ENCODE results near the gene CTNNA3.

CTNNA3 gene

GRCh38 chr10:66283874-66284464, 1412.0 kb downstream of the CTNNA3 start:
- no peak overlapping the region for H3K9ac ChIP-seq (ENCODE audit: low read length)
- H3K36me3 ChIP-seq (ENCODE audit: control insufficient read depth, insufficient read depth, low read length, severe bottlenecking) = no peaks in the 10 kb centered on the region
- DNase-seq (ENCODE audit: low read depth) = no peak
- H3K27me3 ChIP-seq (replicated peaks; ENCODE audit: control insufficient read depth, insufficient read depth, low read length) = no peaks in the 10 kb centered on the region
- H3K4me1 ChIP-seq (ENCODE audit: control insufficient read depth, insufficient read depth, low read length) = no peaks in the 10 kb centered on the region
- no peaks in the 10 kb centered on the region for H3K9me3 ChIP-seq (ENCODE audit: control insufficient read depth, low read length)
- H3K4me3 ChIP-seq (ENCODE audit: low read length) = no peak overlapping the region

GRCh38 chr10:66283064-66283463, 1412.9 kb downstream of the CTNNA3 start:
- Histone ChIP-seq H3K9ac (ENCODE audit: low read length) (no peak overlapping the region), H3K4me3 (ENCODE audit: low read length) (no peak overlapping the region), H3K36me3 (ENCODE audit: control insufficient read depth, insufficient read depth, low read length, severe bottlenecking) (no peaks in the 10 kb centered on the region), H3K27me3 (replicated peaks; ENCODE audit: control insufficient read depth, insufficient read depth, low read length) (no peaks in the 10 kb centered on the region), H3K9me3 (ENCODE audit: control insufficient read depth, low read length) (no peaks in the 10 kb centered on the region), H3K4me1 (ENCODE audit: control insufficient read depth, insufficient read depth, low read length) (no peaks in the 10 kb centered on the region)
- no peak for DNase-seq (ENCODE audit: low read depth)

GRCh38 chr10:66281327-66281726, 1414.7 kb downstream of the CTNNA3 start:
- H3K9me3 ChIP-seq (ENCODE audit: control insufficient read depth, low read length) = no peaks in the 10 kb centered on the region
- no peaks in the 10 kb centered on the region for H3K27me3 ChIP-seq (replicated peaks; ENCODE audit: control insufficient read depth, insufficient read depth, low read length)
- no peaks in the 10 kb centered on the region for H3K36me3 ChIP-seq (ENCODE audit: control insufficient read depth, insufficient read depth, low read length, severe bottlenecking)
- no peak for DNase-seq (ENCODE audit: low read depth)
- H3K4me3 ChIP-seq (ENCODE audit: low read length) = no peak overlapping the region
- no peaks in the 10 kb centered on the region for H3K4me1 ChIP-seq (ENCODE audit: control insufficient read depth, insufficient read depth, low read length)
- H3K9ac ChIP-seq (ENCODE audit: low read length) = no peak overlapping the region

- DNase-seq (ENCODE audit: low read depth) = no peak
- Histone ChIP-seq H3K36me3 (ENCODE audit: control insufficient read depth, insufficient read depth, low read length, severe bottlenecking) (no peaks in the 10 kb centered on the region), H3K9ac (ENCODE audit: low read length) (no peak overlapping the region), H3K27me3 (replicated peaks; ENCODE audit: control insufficient read depth, insufficient read depth, low read length) (no peaks in the 10 kb centered on the region), H3K9me3 (ENCODE audit: control insufficient read depth, low read length) (no peaks in the 10 kb centered on the region), H3K4me1 (ENCODE audit: control insufficient read depth, insufficient read depth, low read length) (no peaks in the 10 kb centered on the region), H3K4me3 (ENCODE audit: low read length) (no peak overlapping the region)
Observed at GRCh38 chr10:66277481-66277880, 1418.5 kb downstream of the CTNNA3 start.

GRCh38 chr10:66273966-66274519, 1422.0 kb downstream of the CTNNA3 start:
- H3K27me3 ChIP-seq (replicated peaks; ENCODE audit: control insufficient read depth, insufficient read depth, low read length) = no peaks in the 10 kb centered on the region
- no peaks in the 10 kb centered on the region for H3K36me3 ChIP-seq (ENCODE audit: control insufficient read depth, insufficient read depth, low read length, severe bottlenecking)
- no peaks in the 10 kb centered on the region for H3K9me3 ChIP-seq (ENCODE audit: control insufficient read depth, low read length)
- no peaks in the 10 kb centered on the region for H3K4me1 ChIP-seq (ENCODE audit: control insufficient read depth, insufficient read depth, low read length)
- no peak for DNase-seq (ENCODE audit: low read depth)
- no peak overlapping the region for H3K4me3 ChIP-seq (ENCODE audit: low read length)
- H3K9ac ChIP-seq (ENCODE audit: low read length) = no peak overlapping the region

- H3K4me3 ChIP-seq (ENCODE audit: low read length) = no peak overlapping the region
- no peak for DNase-seq (ENCODE audit: low read depth)
- no peaks in the 10 kb centered on the region for H3K27me3 ChIP-seq (replicated peaks; ENCODE audit: control insufficient read depth, insufficient read depth, low read length)
- H3K9me3 ChIP-seq (ENCODE audit: control insufficient read depth, low read length) = no peaks in the 10 kb centered on the region
- no peak overlapping the region for H3K9ac ChIP-seq (ENCODE audit: low read length)
- no peaks in the 10 kb centered on the region for H3K36me3 ChIP-seq (ENCODE audit: control insufficient read depth, insufficient read depth, low read length, severe bottlenecking)
- no peaks in the 10 kb centered on the region for H3K4me1 ChIP-seq (ENCODE audit: control insufficient read depth, insufficient read depth, low read length)
Observed at GRCh38 chr10:66265398-66265797, 1430.6 kb downstream of the CTNNA3 start.

- Histone ChIP-seq H3K9ac (ENCODE audit: low read length) (no peak overlapping the region), H3K27me3 (replicated peaks; ENCODE audit: control insufficient read depth, insufficient read depth, low read length) (no peaks in the 10 kb centered on the region), H3K9me3 (ENCODE audit: control insufficient read depth, low read length) (no peaks in the 10 kb centered on the region), H3K4me3 (ENCODE audit: low read length) (no peak overlapping the region), H3K4me1 (ENCODE audit: control insufficient read depth, insufficient read depth, low read length) (no peaks in the 10 kb centered on the region), H3K36me3 (ENCODE audit: control insufficient read depth, insufficient read depth, low read length, severe bottlenecking) (no peaks in the 10 kb centered on the region)
- DNase-seq (ENCODE audit: low read depth) = no peak
Observed at GRCh38 chr10:66259836-66260235, 1436.2 kb downstream of the CTNNA3 start.

GRCh38 chr10:66258693-66259092, 1437.3 kb downstream of the CTNNA3 start:
- DNase-seq (ENCODE audit: low read depth) = no peak
- Histone ChIP-seq H3K9ac (ENCODE audit: low read length) (no peak overlapping the region), H3K36me3 (ENCODE audit: control insufficient read depth, insufficient read depth, low read length, severe bottlenecking) (no peaks in the 10 kb centered on the region), H3K9me3 (ENCODE audit: control insufficient read depth, low read length) (no peaks in the 10 kb centered on the region), H3K4me1 (ENCODE audit: control insufficient read depth, insufficient read depth, low read length) (no peaks in the 10 kb centered on the region), H3K4me3 (ENCODE audit: low read length) (no peak overlapping the region), H3K27me3 (replicated peaks; ENCODE audit: control insufficient read depth, insufficient read depth, low read length) (no peaks in the 10 kb centered on the region)

- no peak for DNase-seq (ENCODE audit: low read depth)
- no peaks in the 10 kb centered on the region for H3K9me3 ChIP-seq (ENCODE audit: control insufficient read depth, low read length)
- H3K36me3 ChIP-seq (ENCODE audit: control insufficient read depth, insufficient read depth, low read length, severe bottlenecking) = no peaks in the 10 kb centered on the region
- H3K27me3 ChIP-seq (replicated peaks; ENCODE audit: control insufficient read depth, insufficient read depth, low read length) = no peaks in the 10 kb centered on the region
- H3K4me3 ChIP-seq (ENCODE audit: low read length) = no peak overlapping the region
- H3K4me1 ChIP-seq (ENCODE audit: control insufficient read depth, insufficient read depth, low read length) = no peaks in the 10 kb centered on the region
- no peak overlapping the region for H3K9ac ChIP-seq (ENCODE audit: low read length)
Observed at GRCh38 chr10:66257801-66258200, 1438.2 kb downstream of the CTNNA3 start.

- DNase-seq (ENCODE audit: low read depth) = no peak
- H3K9ac ChIP-seq (ENCODE audit: low read length) = no peak overlapping the region
- peaks cover 9% of the 10 kb centered on the region for H3K9me3 ChIP-seq (ENCODE audit: control insufficient read depth, low read length)
- no peaks in the 10 kb centered on the region for H3K36me3 ChIP-seq (ENCODE audit: control insufficient read depth, insufficient read depth, low read length, severe bottlenecking)
- no peaks in the 10 kb centered on the region for H3K27me3 ChIP-seq (replicated peaks; ENCODE audit: control insufficient read depth, insufficient read depth, low read length)
- no peak overlapping the region for H3K4me3 ChIP-seq (ENCODE audit: low read length)
- H3K4me1 ChIP-seq (ENCODE audit: control insufficient read depth, insufficient read depth, low read length) = no peaks in the 10 kb centered on the region
Observed at GRCh38 chr10:66252986-66253385, 1443.0 kb downstream of the CTNNA3 start.

GRCh38 chr10:66246177-66246576, 1449.8 kb downstream of the CTNNA3 start:
- H3K9ac ChIP-seq (ENCODE audit: low read length) = no peak overlapping the region
- H3K27me3 ChIP-seq (replicated peaks; ENCODE audit: control insufficient read depth, insufficient read depth, low read length) = no peaks in the 10 kb centered on the region
- no peak overlapping the region for H3K4me3 ChIP-seq (ENCODE audit: low read length)
- H3K9me3 ChIP-seq (ENCODE audit: control insufficient read depth, low read length) = peaks cover 13% of the 10 kb centered on the region
- H3K36me3 ChIP-seq (ENCODE audit: control insufficient read depth, insufficient read depth, low read length, severe bottlenecking) = no peaks in the 10 kb centered on the region
- no peaks in the 10 kb centered on the region for H3K4me1 ChIP-seq (ENCODE audit: control insufficient read depth, insufficient read depth, low read length)
- no peak for DNase-seq (ENCODE audit: low read depth)

- H3K36me3 ChIP-seq (ENCODE audit: control insufficient read depth, insufficient read depth, low read length, severe bottlenecking) = no peaks in the 10 kb centered on the region
- H3K9ac ChIP-seq (ENCODE audit: low read length) = no peak overlapping the region
- no peak for DNase-seq (ENCODE audit: low read depth)
- no peaks in the 10 kb centered on the region for H3K4me1 ChIP-seq (ENCODE audit: control insufficient read depth, insufficient read depth, low read length)
- H3K4me3 ChIP-seq (ENCODE audit: low read length) = no peak overlapping the region
- peaks cover 12% of the 10 kb centered on the region for H3K9me3 ChIP-seq (ENCODE audit: control insufficient read depth, low read length)
- H3K27me3 ChIP-seq (replicated peaks; ENCODE audit: control insufficient read depth, insufficient read depth, low read length) = no peaks in the 10 kb centered on the region
Observed at GRCh38 chr10:66244953-66245352, 1451.0 kb downstream of the CTNNA3 start.
